NB4 (cell line): Measurements from ENCODE around the gene AKAP3.

ENCODE experiments used
- CTCF ChIP-seq: IDR thresholded peaks from one replicate; pipeline ENCODE4 v1.5.1; 2012; ENCODE audit warnings: low read depth, low read length
- MAX ChIP-seq: IDR thresholded peaks from 2 replicates; pipeline ENCODE4 v1.6.1; 2011; ENCODE audit warnings: low read depth, low read length
- POLR2A ChIP-seq: IDR thresholded peaks from 2 replicates; pipeline ENCODE4 v1.6.1; 2011; ENCODE audit warnings: mild to moderate bottlenecking; ENCODE audit not compliant: insufficient read length; ENCODE audit errors: extremely low read depth

DNA sequence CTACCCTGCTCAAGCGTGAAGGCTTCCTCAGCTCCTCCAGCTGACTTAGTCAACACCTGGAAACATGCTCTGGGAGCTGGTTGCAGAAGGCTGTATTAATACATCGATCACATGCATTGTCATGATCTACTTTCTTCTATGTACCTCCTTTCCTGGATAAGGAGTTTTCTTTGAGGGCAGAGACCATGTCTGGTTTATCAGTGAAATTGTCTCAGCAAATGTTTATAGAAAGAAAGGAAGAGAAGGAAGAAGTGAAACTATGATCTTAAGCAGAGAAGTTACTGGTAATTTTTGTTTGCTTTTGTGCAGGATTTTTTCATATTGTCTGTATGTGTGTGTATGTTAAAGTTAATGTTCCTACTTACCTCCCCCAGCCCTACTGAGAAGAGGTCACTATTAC lies 82.4 kb downstream of the AKAP3 start:
- TF ChIP-seq CTCF (no peak), MAX (no peak), POLR2A (no peak)
